ENCODE measurements around the gene CTDSPL.

The CTDSPL gene

GRCh38 chr3:38005076-38006020, 143.7 kb downstream of the CTDSPL start:
- DNase-seq: no peak

- DNase-seq: no peak
These were observed 144.4 kb downstream of the CTDSPL start for GRCh38 chr3:38006031-38006430.

GRCh38 chr3:38006445-38006995, 144.8 kb downstream of the CTDSPL start:
- no peak for DNase-seq

- DNase-seq: no peak
These were observed 146.0 kb downstream of the CTDSPL start for GRCh38 chr3:38007754-38008090.

- DNase-seq: no peak
These were observed 146.6 kb downstream of the CTDSPL start for GRCh38 chr3:38008191-38008701.

- no peak for DNase-seq
These were observed 147.4 kb downstream of the CTDSPL start for GRCh38 chr3:38008971-38009580.

- DNase-seq: no peak
These were observed 148.3 kb downstream of the CTDSPL start for GRCh38 chr3:38009807-38010591.

- DNase-seq: no peak
These were observed 149.4 kb downstream of the CTDSPL start for GRCh38 chr3:38011111-38011510.

GRCh38 chr3:38015485-38015884, 153.8 kb downstream of the CTDSPL start:
- no peak for DNase-seq

- DNase-seq: no peak
These were observed 154.3 kb downstream of the CTDSPL start for GRCh38 chr3:38015984-38016383.

- DNase-seq: no peak
These were observed 154.7 kb downstream of the CTDSPL start for GRCh38 chr3:38016410-38016809.

GRCh38 chr3:38016847-38017444, 155.3 kb downstream of the CTDSPL start:
- DNase-seq: no peak

- DNase-seq: no peak
These were observed 156.0 kb downstream of the CTDSPL start for GRCh38 chr3:38017445-38018295.

- DNase-seq: no peak
These were observed 156.9 kb downstream of the CTDSPL start for GRCh38 chr3:38018296-38019266.

GRCh38 chr3:38019658-38020341, 158.1 kb downstream of the CTDSPL start:
- no peak for DNase-seq

- DNase-seq: no peak
These were observed 158.7 kb downstream of the CTDSPL start for GRCh38 chr3:38020342-38020726.

GRCh38 chr3:38021196-38021595, 159.5 kb downstream of the CTDSPL start:
- DNase-seq: no peak

- DNase-seq: no peak
These were observed 160.6 kb downstream of the CTDSPL start for GRCh38 chr3:38022301-38022700.

- no peak for DNase-seq
These were observed 161.4 kb downstream of the CTDSPL start for GRCh38 chr3:38022896-38023709.
